Nephron (organoid): ENCODE data around the gene ATP8B1.
A peak's percentile ranks its signal among the peaks of the same experiment; 100 is the strongest.

Source experiments
- H3K27ac Mint-ChIP-seq, 3 experiments: 2 replicates each; pipeline ENCODE4 v1.8.0; 2020; ENCODE audit warnings: mixed read lengths in 3 of 3, mild to moderate bottlenecking in 2 of 3, moderate library complexity in 1 of 3
- H3K27me3 Mint-ChIP-seq: 2 replicates; pipeline ENCODE4 v1.8.0; 2021; ENCODE audit warnings: low read depth, mild to moderate bottlenecking, moderate library complexity, mixed read lengths
- H3K36me3 Mint-ChIP-seq: 2 replicates; pipeline ENCODE4 v1.8.0; 2020; ENCODE audit warnings: low read depth, mixed read lengths
- H3K4me1 Mint-ChIP-seq: 2 replicates; pipeline ENCODE4 v1.8.0; 2020; ENCODE audit warnings: mixed read lengths
- H3K4me3 Mint-ChIP-seq, 3 experiments: 2 replicates each; pipeline ENCODE4 v1.8.0; 2020; ENCODE audit warnings: mild to moderate bottlenecking in 3 of 3, mixed read lengths in 3 of 3, moderate library complexity in 2 of 3
- H3K9me3 Mint-ChIP-seq: 2 replicates; pipeline ENCODE4 v1.8.0; 2020; ENCODE audit warnings: mixed read lengths
- CTCF ChIP-seq, 3 experiments: fragments of 200-600 bp; sonication (generic); IDR thresholded peaks; one replicate each; pipeline ENCODE4 v1.5.0; 2021; ENCODE audit warnings: antibody characterized with exemption in 3 of 3; ENCODE audit not compliant: unreplicated experiment in 3 of 3

ATP8B1 gene

GRCh38 chr18:57780706-57781347, 22.3 kb downstream of the ATP8B1 start:
- Mint-ChIP-seq H3K4me1 (peaks cover 62% of the 10 kb centered on the region), H3K27ac (peak overlapping the region; percentile 93 to 97 (median 93)), H3K27me3 (peaks cover 5% of the 10 kb centered on the region), H3K9me3 (no peaks in the 10 kb centered on the region), H3K4me3 (peak overlapping the region in 2 of 3 experiments; percentile 13 to 68), H3K36me3 (no peaks in the 10 kb centered on the region)
- TF ChIP-seq CTCF (IDR thresholded peaks at IDR 0.05; ENCODE audit: unreplicated experiment in 3 of 3), result no peak

- Mint-ChIP-seq H3K36me3 (no peaks in the 10 kb centered on the region), H3K4me1 (peaks cover 60% of the 10 kb centered on the region), H3K9me3 (no peaks in the 10 kb centered on the region), H3K4me3 (peak overlapping the region in 2 of 3 experiments; percentile 2 to 57), H3K27me3 (peaks cover 5% of the 10 kb centered on the region), H3K27ac (peak overlapping the region; percentile 93 to 97 (median 93))
- TF ChIP-seq CTCF (IDR thresholded peaks at IDR 0.05; ENCODE audit: unreplicated experiment in 3 of 3), result no peak
Measured at GRCh38 chr18:57780318-57780705, 22.8 kb downstream of the ATP8B1 start.

- no peak overlapping the region for H3K4me3 Mint-ChIP-seq
Measured at GRCh38 chr18:57776767-57777166, 26.3 kb downstream of the ATP8B1 start.

GRCh38 chr18:57776354-57776753, 26.8 kb downstream of the ATP8B1 start:
- Mint-ChIP-seq H3K36me3 (no peaks in the 10 kb centered on the region), H3K9me3 (no peaks in the 10 kb centered on the region), H3K27me3 (peaks cover 8% of the 10 kb centered on the region), H3K4me3 (no peak overlapping the region), H3K27ac (peak overlapping the region in 2 of 3 experiments; percentile 14 to 70), H3K4me1 (peaks cover 33% of the 10 kb centered on the region)
- no peak for TF ChIP-seq CTCF (IDR thresholded peaks at IDR 0.05; ENCODE audit: unreplicated experiment in 3 of 3)

More at GRCh38 chr18:57776767-57777166, 26.3 kb downstream of the ATP8B1 start:
- Mint-ChIP-seq H3K27ac (peak overlapping the region in 2 of 3 experiments; percentile 20 to 70), H3K4me1 (peaks cover 35% of the 10 kb centered on the region), H3K9me3 (no peaks in the 10 kb centered on the region), H3K27me3 (peaks cover 8% of the 10 kb centered on the region), H3K36me3 (no peaks in the 10 kb centered on the region)
- no peak for TF ChIP-seq CTCF (IDR thresholded peaks at IDR 0.05; ENCODE audit: unreplicated experiment in 3 of 3)

GRCh38 chr18:57775937-57776336, 27.2 kb downstream of the ATP8B1 start:
- no peak for TF ChIP-seq CTCF (IDR thresholded peaks at IDR 0.05; ENCODE audit: unreplicated experiment in 3 of 3)
- peaks cover 8% of the 10 kb centered on the region for H3K27me3 Mint-ChIP-seq

GRCh38 chr18:57772387-57772799, 30.7 kb downstream of the ATP8B1 start:
- Mint-ChIP-seq H3K4me1 (peaks cover 13% of the 10 kb centered on the region), H3K36me3 (no peaks in the 10 kb centered on the region), H3K27ac (peak overlapping the region in 2 of 3 experiments; percentile 20 to 33), H3K27me3 (peaks cover 3% of the 10 kb centered on the region), H3K9me3 (no peaks in the 10 kb centered on the region), H3K4me3 (no peak overlapping the region)
- no peak for TF ChIP-seq CTCF (IDR thresholded peaks at IDR 0.05; ENCODE audit: unreplicated experiment in 3 of 3)

More at GRCh38 chr18:57775937-57776336, 27.2 kb downstream of the ATP8B1 start:
- H3K36me3 Mint-ChIP-seq, result no peaks in the 10 kb centered on the region
- no peak overlapping the region for H3K4me3 Mint-ChIP-seq
- H3K9me3 Mint-ChIP-seq, result no peaks in the 10 kb centered on the region
- H3K27ac Mint-ChIP-seq, result peak overlapping the region in 1 of 3 experiments; percentile 14
- H3K4me1 Mint-ChIP-seq, result peaks cover 29% of the 10 kb centered on the region
